Stimulated activated CD4-positive, alpha-beta T cell treated with anti-CD3 and anti-CD28 coated beads, Interleukin-2, amount 100 ng/mL, for 48 hours (primary cell): Measurements from ENCODE around the gene PRRC2A.
A peak's percentile ranks its signal among the peaks of the same experiment; 100 is the strongest.

Experiments used
- DNase-seq, 2 donors: peaks; one replicate each; pipeline ENCODE4 v3.0.0-alpha.2; 2020

The PRRC2A gene

DNA sequence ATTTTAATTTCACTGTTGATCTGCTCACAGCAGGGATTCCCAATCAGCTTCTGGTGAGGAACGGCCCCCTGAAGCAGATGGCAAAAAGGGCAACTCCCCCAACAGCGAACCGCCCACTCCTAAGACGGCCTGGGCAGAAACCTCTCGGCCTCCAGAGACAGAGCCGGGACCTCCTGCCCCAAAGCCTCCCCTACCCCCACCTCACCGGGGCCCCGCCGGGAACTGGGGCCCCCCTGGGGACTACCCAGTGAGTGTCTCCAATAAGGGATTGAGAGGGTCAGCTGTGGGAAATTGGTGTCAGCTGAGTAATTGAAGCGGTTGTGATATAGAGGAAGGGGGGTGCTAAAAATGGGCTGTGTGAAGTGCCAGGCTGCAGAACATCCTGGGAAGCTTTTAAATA, 6.4 kb downstream of the PRRC2A start:
- no peak for DNase-seq

DNA sequence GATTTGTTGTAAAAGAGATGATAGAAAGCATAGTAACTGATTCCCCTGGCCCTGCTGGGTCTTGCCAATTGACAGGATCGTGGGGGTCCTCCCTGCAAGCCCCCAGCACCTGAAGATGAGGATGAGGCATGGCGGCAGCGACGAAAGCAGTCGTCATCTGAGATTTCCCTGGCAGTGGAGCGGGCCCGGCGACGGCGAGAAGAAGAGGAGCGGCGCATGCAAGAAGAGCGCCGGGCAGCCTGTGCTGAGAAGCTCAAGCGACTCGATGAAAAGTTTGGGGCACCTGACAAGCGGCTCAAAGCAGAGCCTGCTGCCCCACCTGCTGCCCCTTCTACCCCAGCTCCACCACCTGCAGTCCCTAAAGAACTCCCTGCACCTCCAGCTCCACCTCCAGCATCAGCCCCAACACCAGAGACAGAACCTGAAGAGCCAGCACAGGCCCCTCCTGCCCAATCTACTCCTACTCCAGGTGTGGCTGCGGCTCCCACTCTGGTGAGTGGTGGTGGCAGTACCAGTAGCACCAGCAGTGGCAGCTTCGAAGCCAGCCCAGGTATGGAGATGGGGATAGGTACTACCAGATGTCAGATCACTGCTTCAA, 7.3 kb downstream of the PRRC2A start:
- no peak for DNase-seq

DNA sequence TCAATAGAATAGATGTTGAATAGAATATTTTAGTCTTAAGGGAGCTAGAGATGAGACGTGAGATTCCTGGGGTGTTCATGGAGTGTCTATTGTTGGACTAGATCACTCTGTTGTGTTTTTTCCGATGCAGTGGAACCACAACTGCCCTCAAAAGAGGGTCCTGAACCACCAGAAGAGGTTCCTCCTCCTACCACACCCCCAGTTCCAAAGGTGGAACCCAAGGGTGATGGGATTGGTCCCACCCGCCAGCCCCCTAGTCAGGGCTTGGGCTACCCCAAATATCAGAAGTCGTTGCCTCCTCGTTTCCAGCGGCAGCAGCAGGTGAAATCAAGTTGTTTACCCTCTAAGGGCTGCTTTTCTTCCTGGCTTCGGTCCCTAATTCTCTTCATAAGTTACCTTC, 8.5 kb downstream of the PRRC2A start:
- no peak for DNase-seq

DNA sequence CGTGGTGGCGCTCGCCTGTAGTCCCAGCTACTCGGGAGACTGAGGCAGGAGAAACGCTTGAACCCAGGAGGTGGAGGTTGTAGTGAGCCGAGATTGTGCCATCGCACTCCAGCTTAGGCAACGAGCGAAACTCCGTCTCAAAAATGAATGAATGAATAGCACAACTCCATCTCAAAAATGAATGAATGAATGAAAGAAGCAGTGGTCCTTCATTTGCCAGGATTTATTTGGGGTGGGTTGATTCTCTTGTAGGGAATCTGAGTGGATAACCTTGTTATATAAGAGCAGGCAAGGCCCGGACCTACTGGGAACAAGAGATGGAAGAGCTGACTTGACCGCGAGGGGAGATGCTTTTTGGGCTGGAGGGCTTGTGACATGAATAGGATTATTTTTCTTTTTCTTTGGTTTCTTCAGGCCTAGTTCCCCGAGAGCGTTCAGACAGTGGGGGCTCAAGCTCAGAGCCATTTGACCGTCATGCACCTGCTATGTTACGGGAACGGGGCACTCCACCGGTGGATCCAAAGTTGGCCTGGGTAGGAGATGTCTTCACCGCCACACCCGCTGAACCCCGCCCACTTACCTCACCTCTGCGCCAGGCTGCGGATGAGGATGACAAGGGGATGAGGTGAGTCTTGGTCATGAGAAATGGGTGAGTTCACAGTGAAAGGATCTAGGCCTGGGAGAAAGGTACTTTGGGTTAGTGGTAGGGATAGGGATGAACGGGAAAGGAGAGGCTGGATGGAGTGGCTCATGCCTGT, 9.8 kb downstream of the PRRC2A start:
- no peak for DNase-seq

DNA sequence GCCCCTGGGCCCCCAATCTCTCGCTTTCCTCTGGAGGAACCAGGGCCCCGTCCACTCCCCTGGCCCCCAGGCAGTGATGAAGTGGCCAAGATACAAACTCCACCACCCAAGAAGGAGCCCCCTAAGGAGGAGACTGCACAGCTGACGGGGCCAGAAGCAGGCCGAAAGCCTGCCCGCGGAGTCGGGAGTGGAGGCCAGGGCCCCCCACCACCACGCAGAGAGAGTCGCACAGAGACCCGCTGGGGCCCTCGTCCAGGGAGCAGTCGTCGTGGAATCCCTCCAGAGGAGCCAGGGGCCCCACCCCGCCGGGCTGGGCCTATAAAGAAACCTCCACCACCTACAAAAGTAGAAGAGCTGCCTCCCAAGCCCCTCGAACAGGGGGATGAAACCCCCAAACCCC, 10.7 kb downstream of the PRRC2A start:
- DNase-seq = no peak

DNA sequence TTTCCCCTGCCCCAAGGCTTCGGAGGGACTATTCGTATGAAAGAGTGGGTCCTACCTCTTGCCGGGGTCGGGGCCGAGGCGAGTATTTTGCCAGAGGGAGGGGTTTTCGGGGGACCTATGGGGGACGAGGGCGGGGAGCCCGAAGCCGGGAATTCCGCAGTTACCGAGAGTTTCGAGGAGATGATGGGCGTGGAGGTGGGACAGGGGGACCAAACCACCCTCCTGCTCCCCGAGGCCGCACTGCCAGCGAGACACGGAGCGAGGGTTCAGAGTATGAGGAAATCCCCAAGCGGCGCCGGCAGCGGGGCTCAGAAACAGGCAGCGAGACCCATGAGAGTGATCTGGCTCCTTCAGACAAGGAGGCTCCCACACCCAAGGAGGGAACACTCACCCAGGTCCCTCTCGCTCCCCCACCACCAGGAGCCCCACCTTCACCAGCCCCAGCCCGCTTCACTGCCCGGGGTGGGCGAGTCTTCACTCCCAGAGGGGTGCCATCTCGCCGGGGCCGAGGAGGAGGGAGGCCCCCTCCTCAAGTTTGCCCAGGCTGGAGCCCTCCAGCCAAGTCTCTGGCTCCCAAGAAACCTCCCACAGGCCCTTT, 11.3 kb downstream of the PRRC2A start:
- no peak for DNase-seq

DNA sequence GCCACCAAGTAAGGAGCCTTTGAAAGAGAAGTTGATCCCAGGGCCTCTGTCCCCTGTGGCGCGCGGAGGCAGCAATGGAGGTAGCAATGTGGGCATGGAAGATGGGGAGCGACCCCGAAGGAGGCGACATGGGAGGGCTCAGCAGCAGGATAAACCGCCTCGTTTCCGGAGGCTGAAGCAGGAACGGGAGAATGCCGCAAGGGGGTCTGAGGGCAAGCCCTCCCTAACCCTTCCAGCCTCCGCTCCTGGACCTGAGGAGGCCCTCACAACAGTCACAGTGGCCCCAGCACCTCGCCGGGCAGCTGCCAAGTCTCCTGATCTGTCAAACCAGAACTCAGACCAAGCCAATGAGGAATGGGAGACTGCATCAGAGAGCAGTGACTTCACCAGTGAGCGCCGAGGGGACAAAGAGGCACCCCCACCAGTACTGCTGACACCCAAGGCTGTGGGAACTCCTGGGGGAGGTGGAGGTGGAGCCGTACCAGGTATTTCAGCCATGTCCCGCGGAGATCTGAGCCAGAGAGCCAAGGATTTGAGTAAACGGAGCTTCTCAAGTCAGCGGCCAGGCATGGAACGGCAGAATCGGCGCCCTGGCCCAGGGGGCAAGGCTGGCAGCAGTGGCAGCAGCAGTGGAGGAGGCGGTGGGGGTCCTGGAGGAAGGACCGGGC, 11.9 kb downstream of the PRRC2A start:
- DNase-seq = no peak

DNA sequence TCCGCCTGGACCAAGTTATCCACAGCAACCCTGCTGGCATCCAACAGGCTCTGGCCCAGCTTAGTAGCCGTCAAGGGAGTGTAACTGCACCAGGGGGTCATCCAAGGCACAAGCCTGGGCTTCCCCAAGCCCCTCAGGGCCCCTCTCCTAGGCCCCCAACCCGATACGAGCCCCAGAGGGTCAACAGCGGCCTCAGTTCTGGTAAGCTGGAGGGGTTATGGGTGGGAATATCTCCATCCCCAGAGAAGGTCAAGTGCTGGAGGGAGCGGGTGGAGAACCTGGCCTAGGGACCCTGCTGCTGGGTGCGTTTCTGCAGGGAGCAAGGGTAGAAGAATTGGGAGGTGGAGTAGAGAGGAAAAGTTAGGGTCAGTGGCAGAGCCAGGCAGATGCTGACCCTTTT, 12.9 kb downstream of the PRRC2A start:
- no peak for DNase-seq

DNA sequence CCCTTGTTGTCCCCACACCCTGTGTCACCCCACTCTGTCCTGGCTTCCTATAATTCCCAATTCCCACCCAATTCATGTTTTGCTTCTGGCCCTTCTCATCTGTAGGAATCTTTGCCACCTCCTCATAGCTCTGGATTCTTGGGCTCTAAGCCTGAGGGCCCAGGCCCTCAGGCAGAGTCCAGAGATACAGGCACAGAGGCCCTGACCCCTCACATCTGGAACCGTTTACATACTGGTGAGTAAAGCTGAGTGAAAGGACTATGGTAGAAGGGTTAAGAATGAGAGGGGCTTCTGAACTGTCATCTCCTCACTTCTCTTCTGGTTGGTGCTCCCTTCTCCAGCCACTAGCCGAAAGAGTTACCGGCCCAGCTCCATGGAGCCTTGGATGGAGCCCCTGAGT, 13.6 kb downstream of the PRRC2A start:
- DNase-seq = no peak

DNA sequence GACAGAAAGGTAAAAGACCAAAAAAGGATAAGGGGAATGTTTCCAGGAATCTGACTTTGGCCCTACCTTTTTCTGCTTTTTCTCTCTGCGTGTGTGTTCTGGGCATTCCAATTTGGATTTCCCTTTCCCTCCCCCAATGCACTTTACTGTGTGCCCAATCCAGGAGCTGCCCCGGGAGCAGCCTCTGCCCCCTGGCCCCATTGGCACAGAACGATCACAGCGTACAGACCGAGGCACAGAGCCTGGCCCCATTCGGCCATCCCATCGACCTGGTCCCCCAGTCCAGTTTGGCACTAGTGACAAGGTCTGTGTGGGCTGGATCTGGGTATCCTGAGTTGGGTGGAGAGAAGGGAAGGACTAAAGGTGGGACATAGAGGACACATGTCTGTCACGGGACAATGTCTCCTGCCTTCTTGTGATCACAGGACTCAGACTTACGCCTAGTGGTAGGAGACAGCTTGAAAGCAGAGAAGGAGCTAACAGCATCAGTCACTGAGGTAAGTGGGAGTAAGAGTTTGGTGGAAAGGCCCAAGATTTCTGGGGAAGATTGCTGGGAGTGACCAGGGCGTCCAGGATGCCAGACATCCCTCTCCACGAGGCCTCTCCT, 14.6 kb downstream of the PRRC2A start:
- no peak for DNase-seq

DNA sequence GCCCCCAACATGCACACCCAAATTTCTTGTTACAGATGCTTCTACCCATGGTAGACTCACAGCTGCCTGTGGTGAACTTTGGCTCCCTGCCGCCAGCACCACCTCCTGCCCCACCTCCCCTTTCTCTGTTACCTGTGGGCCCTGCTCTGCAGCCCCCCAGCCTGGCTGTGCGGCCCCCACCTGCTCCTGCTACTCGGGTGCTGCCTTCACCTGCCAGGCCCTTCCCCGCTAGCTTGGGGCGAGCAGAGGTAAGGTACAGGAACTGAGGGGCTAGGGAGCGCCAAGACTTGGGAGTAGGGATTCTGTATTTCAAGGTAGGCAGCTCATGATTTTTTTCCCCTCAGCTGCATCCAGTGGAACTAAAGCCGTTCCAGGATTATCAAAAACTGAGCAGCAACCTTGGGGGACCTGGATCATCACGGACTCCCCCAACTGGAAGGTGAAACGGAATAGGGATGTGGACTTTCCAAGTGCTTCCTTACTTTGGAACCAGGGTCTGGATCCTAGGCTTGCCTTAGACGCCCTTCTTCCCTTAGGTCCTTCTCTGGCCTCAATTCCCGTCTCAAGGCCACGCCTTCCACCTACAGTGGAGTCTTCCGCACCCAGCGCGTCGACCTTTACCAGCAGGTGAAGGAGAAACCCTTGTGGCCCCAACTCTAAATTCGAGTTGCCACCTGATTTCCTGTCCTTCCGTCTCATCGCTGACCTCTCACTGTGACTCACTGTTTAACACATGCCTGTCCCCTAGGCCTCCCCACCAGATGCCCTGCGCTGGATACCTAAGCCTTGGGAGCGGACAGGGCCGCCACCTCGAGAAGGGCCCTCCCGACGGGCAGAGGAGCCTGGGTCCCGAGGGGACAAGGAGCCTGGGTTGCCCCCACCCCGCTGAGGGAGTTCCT, 16.4 kb downstream of the PRRC2A start:
- no peak for DNase-seq

DNA sequence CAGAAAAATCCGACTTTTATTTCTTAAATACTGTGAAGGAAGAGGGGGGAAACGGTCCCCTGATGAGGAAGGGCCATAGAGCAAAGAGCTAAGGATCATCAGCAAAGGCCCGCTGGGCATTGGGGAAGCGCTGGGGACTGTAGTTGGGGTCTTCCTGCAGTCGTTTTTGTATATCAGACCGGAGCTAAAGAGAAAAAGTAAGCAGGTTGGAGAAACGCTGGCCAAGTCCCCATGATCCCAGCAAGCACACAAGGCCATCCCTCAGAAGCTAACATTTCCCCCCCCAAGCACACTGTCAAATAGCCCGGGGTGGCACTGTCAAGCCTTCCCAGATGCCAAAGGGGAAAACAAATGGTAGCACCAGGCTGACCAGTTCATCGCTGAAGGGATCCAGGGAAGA, 18.5 kb downstream of the PRRC2A start:
- DNase-seq = no peak

DNA sequence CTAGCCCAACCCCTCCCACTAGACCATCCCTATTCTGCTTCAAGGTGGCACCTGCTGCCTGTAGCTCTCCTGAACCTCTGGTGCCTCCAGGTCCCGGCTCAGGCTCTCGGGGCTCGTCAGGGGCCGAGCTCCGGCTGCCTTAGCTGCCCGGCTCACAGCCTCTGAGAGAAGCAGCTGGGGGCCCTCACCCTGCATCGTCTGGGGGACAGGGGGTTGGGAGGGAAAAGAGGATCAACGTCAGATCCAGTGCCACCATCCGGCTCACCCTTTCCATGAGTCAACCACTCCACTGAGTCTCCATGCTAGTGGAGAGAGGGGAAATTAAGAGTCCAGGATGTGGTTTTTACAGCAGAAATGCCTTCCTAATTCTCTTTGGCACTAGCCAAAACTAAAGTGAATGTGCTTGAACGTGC, 18.9 kb downstream of the PRRC2A start:
- no peak for DNase-seq

DNA sequence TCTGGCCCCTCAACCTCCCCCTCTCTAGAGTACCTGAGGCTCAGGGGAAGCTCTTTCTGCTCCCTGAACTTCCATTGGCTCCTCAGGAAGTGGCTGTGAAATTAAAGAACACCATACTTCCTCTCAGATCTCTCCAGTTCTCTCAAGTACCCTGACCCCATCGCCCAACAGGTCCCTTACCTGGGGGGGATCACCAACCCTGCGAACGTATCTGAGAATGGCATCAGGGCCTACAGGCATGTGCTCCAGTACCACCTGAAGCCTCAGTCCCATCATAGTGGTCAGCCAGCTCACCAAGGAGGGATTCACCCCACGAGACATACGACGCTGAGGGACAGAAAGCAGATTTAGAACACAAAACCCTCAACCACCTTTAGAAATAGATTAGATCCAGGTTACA, 20.1 kb downstream of the PRRC2A start:
- DNase-seq = no peak

DNA sequence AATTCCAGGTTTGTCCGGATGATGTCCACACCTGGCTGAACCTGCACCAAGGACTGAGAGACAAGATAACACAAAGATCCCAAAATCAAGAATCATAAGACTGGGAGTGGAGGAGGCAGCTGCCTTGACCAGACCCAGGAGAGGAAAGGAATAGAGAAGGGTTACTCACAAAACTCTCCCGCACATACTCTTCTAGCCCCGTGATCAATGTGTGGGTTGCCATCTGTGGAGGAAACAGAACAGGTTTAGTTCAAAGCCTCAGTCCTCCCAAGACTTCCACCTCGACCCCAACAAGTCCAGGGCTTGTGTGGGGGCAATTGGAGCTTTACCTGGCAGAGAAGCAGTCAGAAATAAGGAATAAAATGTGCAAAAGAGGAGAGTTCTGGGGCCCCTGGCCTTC, 20.9 kb downstream of the PRRC2A start:
- DNase-seq = no peak

DNA sequence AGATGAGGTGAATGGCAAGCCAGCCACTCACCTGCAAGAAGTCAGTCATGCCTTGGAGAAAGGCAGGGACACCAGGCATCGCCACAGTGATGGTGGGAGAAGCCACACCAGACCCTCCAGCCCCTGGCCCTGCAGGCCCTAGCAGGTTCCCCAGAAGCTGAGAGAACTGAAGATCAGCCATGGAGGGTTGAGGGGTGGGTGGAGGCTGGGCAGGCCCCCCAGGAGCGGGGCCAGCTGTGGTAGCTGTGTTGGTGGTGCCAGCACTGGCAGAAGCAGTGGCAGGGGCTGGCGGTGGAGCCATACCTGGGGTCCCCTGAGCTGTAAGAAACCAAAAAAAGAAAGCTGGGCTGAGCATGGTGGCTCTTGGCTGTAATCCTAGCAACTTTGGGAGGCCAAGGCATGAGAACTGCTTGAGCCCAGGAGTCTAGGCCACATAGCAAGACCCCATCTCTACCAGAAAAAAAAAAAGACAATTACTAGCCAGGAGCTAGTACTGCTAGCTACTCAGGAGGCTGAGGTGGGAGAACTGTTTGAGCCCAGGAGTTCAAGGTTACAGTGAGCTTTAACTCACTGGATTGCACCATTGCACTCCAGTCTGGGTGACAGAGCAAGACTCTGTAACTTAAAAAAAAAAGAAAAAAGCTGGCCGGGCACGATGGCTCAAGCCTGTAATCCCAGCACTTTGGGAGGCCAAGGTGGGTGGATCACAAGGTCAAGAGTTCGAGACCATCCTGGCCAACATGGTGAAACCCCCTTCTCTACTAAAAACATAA, 22.5 kb downstream of the PRRC2A start:
- no peak for DNase-seq

DNA sequence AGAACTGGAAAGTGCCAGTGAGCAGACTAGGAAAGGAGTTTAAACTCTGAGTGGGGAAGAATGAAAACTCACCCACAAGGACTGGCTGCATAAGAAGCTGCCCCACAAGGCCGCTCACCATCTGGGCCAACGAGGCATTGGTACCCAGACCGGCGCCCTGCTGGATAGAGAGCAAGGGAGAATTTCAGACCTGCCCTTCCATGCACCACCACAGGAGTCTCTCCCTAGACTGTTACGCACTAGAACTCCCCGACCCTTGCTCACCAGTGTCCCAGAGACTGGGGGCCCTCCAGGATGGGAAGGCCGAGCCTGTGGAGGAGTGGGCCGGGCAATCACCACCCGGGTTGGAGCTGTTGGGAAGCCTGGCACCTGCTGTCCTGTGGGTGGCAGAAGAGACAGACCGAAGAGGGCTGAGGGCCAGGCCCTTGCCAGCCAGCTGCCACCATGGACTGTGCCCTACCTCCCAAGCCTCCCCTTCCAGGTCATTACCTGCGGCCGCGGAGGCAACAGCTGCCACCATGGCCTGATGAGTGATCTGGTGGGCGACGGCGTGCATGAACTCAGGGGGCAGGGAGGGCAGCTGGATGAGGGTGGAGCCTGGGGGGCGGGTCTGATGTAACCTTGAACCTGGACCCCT, 23.4 kb downstream of the PRRC2A start:
- DNase-seq = no peak

DNA sequence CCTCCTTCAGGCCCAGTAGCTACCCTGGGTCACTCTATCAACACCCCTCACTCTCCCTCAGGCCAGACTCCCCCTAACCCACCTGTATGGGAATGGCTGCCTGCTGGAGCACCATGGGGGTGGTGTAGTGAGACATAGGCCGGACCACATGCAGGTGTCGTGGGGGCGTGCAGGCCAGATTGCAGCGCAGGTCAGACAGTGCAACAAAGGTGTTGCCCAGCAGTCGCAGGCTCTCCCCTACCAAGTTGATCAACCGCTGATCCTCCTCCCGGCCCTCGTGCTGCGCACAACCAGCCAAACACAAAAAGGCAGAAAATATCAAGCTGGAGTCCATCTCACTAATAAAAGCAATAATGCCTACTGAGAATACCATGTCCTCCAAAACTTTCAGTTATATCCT, 24.8 kb downstream of the PRRC2A start:
- DNase-seq = no peak

DNA sequence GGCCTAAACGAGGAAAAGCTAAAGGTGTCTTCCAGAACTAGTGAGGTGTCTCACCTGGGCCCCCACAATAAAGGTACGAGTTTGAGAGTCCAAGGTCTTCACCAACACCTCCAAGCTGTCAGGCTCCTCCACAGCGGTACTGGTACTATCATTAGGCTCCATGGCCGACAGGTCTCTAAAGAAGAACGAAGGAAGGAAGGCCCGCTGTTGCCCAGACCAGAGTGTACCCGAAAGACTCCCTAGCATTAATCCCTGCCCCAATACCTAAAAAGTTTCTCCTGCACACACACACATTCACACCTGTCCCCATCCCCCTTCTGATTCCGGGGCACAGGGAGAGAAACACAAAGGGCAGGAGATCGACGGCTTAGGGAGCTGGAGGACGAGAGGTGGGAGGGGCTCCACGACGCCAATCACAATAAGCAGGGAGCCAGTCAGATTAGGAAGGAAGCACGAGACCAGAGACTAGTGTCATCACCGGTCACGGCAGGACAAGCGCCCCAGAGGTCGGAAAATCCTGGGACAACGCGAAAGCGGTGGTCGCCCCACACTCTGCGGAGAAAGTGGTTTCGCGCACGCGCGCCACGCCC, 31.2 kb downstream of the PRRC2A start:
- DNase-seq = no peak

DNA sequence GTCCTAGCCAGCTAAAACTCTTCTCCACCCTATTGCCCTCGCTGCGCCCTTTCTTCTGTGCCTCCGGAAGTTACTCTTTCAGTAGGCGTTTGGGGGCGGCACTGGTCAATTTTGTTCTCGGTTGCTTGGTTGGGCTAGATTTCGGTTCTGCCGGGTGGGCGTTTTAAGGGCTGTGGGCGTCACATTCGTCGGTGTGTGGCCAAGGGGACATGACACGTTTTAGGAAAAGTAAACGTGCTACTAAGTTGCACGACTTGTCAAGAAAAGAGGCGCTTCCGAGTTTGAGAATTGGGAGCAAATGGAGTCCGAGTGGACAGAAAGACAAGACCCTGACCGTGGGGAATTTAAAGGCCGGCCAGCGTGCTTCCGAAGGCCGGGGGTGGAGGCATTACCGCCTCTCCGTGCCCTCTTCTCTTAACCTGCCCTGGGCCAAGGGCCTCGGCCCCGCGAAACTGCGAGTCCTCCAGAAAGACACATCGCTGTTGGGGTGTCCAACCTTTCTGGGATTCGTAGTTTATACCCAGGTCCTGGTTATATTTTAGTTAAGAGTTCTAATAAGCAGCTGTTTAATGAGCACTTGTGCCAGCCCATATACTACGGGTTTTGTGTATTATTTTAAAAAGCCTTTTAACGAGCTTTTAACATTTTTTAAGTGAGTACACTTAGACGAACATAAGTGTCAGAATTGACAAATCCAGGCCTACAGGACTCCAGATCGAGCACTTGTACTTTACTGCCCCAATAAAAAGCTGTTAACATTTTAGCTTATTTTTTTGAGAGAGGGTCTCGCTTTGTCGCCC, 32.6 kb downstream of the PRRC2A start:
- peak in 1 of 2 donors; percentile 22 for DNase-seq
